ENCODE results near the gene RBM20.

- TF ChIP-seq, protein P1, sequence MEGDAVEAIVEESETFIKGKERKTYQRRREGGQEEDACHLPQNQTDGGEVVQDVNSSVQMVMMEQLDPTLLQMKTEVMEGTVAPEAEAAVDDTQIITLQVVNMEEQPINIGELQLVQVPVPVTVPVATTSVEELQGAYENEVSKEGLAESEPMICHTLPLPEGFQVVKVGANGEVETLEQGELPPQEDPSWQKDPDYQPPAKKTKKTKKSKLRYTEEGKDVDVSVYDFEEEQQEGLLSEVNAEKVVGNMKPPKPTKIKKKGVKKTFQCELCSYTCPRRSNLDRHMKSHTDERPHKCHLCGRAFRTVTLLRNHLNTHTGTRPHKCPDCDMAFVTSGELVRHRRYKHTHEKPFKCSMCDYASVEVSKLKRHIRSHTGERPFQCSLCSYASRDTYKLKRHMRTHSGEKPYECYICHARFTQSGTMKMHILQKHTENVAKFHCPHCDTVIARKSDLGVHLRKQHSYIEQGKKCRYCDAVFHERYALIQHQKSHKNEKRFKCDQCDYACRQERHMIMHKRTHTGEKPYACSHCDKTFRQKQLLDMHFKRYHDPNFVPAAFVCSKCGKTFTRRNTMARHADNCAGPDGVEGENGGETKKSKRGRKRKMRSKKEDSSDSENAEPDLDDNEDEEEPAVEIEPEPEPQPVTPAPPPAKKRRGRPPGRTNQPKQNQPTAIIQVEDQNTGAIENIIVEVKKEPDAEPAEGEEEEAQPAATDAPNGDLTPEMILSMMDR (conservative IDR thresholded peaks at IDR 0.05; ENCODE audit: low read depth, low read length), result no peak
- peak; percentile 97 for TF ChIP-seq POLR2A (IDR thresholded peaks at IDR 0.05; ENCODE audit: low read depth, low read length)
- no peak for TF ChIP-seq CEBPB (IDR thresholded peaks at IDR 0.05; ENCODE audit: low read depth, low read length)
- TF ChIP-seq RAD21 (IDR thresholded peaks at IDR 0.05; ENCODE audit: low read length), result no peak
- TF ChIP-seq ELK1 (IDR thresholded peaks at IDR 0.05; ENCODE audit: borderline replicate concordance, low read depth, low read length), result no peak
These were observed 227.4 kb downstream of the RBM20 start, which contains the start of gene PDCD4 for GRCh38 chr10:110871298-110872084.
